ENCODE measurements around the gene CELA2A.
"Not testable (repeated sequence)": the region's sequence is repeated elsewhere in the genome, so short reads cannot be mapped to it uniquely, and the experiment has no call there.

CELA2A gene

DNA sequence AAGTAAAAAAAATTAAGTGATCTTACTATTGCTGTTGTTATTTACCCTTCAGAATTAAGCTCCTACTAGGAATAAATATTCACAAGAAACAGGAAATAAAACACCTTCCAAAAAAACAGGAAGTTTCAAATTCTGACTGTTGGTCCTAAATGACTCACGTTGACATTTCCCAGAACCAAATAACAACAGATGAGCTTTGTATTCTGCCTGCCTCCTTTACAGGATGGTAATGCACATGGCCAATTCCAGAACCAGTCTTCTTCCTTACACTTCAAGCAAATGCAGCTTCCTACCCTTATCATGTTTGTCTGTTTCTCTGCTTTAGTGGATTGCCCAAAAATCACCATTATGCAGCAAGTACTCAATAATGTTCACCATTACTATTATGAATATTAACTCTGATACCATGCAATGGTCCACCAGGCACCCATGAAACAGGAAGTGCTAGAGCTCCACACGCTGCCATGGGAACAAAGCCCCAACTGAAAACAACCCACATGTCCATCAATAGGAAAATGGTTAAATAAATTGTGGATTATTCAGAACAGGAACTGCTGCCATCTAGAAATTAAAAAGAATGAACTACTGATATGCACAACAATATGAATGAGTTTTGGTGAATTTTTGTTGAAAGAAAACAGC, 58.6 kb downstream of the CELA2A start:
- TF ChIP-seq, protein P1, sequence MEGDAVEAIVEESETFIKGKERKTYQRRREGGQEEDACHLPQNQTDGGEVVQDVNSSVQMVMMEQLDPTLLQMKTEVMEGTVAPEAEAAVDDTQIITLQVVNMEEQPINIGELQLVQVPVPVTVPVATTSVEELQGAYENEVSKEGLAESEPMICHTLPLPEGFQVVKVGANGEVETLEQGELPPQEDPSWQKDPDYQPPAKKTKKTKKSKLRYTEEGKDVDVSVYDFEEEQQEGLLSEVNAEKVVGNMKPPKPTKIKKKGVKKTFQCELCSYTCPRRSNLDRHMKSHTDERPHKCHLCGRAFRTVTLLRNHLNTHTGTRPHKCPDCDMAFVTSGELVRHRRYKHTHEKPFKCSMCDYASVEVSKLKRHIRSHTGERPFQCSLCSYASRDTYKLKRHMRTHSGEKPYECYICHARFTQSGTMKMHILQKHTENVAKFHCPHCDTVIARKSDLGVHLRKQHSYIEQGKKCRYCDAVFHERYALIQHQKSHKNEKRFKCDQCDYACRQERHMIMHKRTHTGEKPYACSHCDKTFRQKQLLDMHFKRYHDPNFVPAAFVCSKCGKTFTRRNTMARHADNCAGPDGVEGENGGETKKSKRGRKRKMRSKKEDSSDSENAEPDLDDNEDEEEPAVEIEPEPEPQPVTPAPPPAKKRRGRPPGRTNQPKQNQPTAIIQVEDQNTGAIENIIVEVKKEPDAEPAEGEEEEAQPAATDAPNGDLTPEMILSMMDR (IDR thresholded peaks at IDR 0.05; ENCODE audit: extremely low read depth, missing control alignments), result no peak
- DNase-seq (ENCODE audit: low spot score), result no peak

DNA sequence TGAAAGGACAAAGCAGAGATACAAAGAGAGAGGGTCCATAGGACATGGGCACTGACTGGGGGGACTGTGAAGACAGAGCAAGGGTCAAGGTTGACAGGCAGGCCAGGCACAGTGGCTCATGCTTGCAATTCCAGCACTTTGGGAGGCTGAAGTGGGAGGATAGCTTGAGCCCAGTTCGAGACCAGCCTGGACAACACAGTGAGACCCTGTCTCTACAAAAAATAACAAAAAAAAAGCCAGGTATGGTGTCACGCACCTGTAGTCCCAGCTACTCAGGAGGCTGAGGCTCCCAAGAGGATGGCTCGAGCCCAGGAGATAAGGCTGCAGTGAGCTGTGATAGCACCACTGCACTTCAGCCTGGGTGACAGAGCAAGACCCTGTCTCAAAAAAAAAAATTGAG, 63.1 kb downstream of the CELA2A start:
- no peak for DNase-seq (ENCODE audit: low spot score)
- TF ChIP-seq, protein P1 (IDR thresholded peaks at IDR 0.05; ENCODE audit: extremely low read depth, missing control alignments), result no peak

DNA sequence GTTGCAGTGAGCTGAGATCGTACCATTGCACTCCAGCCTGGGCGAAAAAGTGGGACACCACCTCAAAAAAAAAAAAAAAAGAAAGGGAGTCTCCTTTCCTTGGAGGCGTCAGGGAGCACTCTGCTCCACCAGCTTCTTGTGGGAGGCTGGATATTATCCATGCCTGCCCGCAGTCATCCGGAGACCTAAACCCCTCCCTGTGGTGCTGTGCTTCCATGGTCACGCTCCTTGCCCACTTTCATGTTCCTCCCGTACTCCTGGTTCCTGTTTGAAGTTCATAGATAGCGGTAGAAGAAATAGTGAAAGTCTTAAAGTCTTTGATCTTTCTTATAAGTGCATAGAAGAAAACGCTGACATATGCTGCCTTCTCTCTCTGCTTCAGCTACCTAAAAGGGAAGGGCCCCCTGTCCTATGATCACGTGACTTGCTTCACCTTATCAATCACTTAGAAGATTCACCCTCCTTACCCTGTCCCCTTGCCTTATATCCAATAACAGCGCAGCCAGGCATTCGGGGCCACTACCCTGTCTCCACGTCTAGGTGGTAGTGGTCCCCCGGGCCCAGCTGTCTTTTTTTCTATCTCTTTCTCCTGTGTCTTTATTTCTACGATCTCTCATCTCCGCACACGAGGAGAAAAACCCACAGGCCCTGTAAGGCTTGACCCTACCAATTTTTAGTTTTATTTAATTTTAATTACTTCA, 64.8 kb downstream of the CELA2A start:
- not testable (repeated sequence) for DNase-seq (ENCODE audit: low spot score)

All from GM20000 (cell line).